SH-SY5Y (cell line): ENCODE measurements around the gene CCDC184.

ENCODE experiments used
- GATA2 ChIP-seq: IDR thresholded peaks from 2 replicates; pipeline ENCODE4 v1.6.1; 2011; ENCODE audit warnings: mild to moderate bottlenecking, low read depth, low read length
- GATA3 ChIP-seq: IDR thresholded peaks from 2 replicates; pipeline ENCODE4 v1.6.1; 2011; ENCODE audit warnings: low read depth, mild to moderate bottlenecking, low read length, moderate library complexity

DNA sequence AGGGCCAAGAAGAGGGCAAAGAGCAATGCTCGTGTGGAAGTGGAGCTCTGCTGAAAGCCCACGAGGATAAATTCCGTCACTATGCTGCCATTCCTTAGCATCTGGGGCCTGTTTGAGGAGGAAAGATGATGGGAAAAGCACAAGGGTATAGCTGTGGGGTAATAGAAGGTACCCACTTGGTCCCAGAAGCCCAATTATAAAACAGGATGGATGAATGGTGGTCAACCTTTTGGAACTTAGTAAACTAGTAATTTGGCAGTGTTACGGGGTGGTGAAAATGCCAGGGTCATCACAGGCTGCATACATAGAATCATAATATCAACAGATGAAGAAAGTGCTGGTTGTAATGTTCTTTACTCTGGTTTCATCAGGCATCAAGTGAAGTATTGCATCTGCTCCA lies 19.7 kb downstream of the CCDC184 start, which contains the start of gene OR10AD1:
- TF ChIP-seq GATA2 (no peak), GATA3 (no peak)
